Stimulated activated CD8-positive, alpha-beta memory T cell treated with anti-CD3 and anti-CD28 coated beads, Interleukin-4, amount 100 ng/mL, for 1 hour (primary cell): ENCODE measurements around the gene CBR1.

Experiments
- DNase-seq, 2 donors: peaks; one replicate each; pipeline ENCODE4 v3.0.0-alpha.2; 2020; ENCODE audit warnings: low read depth in 2 of 2, low spot score in 1 of 2

The CBR1 gene

DNA sequence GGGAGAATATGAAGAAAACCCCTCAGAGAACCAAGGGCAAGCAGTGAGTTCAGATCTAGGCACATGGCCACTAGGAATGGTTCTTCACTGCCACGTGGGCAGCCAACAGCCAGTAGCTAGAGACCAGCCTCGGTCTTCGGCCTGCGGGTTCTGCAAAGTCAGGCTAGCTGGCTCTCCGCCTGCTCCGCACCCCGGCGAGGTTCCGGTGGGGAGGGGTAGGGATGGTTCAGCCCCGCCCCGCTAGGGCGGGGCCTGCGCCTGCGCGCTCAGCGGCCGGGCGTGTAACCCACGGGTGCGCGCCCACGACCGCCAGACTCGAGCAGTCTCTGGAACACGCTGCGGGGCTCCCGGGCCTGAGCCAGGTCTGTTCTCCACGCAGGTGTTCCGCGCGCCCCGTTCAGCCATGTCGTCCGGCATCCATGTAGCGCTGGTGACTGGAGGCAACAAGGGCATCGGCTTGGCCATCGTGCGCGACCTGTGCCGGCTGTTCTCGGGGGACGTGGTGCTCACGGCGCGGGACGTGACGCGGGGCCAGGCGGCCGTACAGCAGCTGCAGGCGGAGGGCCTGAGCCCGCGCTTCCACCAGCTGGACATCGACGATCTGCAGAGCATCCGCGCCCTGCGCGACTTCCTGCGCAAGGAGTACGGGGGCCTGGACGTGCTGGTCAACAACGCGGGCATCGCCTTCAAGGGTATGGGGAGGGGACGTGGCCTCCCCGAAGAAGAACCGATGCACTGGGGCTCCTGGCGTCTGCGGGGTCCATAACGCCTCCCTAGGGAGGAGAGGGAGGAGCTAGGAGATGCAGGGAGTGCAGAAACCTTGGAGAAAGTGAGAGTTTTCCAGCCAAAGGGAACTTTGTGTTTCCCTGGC lies at the start of gene CBR1:
CBR1 (plus strand) TSS at position 312 of the 871 bp plus-strand sequence; CDS start at position 404, 92 bp downstream.
- peak; percentile 52 to 77 for DNase-seq

DNA sequence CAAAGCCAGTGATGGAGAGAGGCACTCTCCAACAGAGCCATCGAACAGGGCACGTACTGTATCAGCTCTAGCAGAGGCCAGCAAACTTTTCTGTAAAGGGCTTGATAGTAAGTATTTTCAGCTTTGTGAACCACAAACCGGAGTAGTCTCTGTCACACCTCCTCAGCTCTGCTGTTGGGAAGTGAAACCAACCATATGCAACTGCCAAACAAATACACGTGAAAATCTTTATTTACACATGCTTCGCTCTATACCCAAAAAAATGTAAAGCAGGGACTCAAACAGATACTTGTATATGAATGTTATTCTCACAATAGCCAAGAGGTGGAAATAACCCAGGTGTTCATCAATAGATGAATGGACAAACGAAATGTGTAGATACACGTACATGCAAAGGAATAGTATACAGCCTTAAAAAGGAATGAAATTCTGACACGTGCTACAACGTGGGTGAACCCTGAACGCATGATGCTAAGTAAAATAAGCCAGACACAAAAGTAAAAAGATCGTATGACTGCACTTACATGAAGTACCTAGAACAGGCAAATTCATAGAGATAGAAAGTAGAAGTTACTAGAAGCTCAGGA lies 48.5 kb upstream of the CBR1 start:
- no peak for DNase-seq

DNA sequence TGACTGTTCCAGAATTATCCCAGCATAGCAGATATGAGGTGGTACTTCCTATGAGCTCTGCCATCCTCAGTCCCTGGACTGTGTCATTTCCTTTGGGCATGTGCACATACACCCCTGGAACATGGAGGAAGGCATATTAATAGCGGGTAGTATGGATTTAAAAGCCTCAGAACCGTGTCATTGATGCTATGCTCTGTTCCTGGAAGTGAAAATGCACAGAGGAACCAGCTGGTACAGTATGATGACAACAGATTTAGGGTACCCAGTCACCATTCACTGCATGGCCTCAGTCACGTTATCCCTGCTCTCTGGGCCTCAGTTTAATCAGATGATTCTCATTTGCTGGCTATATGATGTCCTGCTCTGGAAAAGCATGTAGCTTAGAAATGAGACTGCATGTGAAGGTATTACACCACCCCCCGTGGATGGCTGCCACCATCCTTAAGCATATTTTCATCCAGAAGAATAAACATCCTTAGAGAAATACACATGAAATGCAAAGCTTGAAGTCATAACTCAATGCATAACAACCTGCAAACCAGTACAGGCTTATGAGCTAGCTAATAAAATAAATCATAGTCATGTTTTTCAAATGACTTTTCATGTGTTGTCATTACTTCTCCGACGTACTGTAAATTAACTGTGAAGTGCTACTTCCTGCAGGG lies 47.3 kb upstream of the CBR1 start:
- no peak for DNase-seq

- no peak for DNase-seq
Observed at GRCh38 chr21:36023092-36023480, 46.7 kb upstream of the CBR1 start.

- DNase-seq, result no peak
Observed at GRCh38 chr21:36024782-36025181, 45.0 kb upstream of the CBR1 start.

DNA sequence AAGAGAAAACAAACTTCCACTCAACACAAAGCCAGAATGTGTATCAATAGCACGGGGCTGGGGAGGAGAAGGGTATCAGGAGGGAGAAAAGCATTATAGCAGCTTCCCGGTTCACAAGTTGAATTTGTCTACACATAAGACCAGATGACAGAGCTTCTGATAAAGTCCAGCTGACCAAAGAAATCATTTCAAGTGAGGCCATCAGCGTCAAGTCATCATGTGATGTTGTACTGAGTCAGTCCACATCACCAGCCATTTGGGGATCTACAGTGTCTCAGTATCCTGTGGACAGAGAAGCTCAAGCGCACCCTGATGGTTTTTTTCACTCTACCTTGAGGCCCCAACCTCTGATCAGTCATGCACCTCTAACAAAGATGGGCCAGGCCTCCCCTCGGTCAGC lies 42.5 kb upstream of the CBR1 start:
- no peak for DNase-seq

DNA sequence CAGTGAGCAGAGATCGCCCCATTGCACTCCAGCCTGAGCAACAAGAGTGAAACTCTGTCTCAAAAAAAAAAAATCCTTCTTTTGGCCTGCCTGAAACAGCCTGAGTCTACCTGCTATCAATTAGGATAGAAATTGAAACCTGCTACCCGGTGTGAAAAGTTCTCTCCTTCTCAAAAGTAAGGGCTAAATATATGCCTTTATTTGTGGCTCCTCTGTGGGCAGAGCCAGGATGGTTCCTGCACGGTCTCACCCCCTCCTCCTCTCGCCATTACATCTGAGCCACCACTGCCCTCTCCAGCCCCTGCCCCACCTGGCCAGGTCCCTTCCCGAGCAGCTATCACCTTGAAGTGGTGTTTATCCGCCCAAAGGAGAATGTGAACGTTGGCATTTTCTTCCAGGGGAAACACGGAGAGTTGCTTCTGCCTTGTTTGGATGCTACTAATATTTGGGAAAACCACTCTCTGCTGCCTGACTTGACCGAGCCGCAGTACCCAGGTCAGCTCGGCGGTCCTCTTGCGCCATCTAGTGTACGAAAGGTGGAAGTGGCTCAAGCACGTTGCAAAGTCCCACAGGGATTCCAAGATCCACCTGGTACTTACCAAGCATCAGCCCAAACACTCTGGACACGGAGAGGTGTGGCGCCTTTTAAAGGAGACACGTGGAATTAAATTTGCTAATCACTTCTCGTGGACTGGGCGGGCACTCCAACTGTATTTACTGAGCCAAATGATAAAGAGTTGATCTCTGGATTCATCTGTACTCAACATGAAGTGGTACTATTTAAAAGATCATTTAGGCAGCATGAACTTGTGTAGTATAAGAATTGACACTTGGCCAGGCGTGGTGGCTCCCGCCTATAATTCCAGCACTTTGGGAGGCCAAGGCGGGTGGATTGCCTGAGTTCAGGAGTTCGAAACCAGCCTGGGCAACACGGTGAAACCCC lies 41.4 kb upstream of the CBR1 start:
- peak; percentile 37 to 46 for DNase-seq

GRCh38 chr21:36029309-36029708 lies 40.5 kb upstream of the CBR1 start:
- no peak for DNase-seq

- no peak for DNase-seq
Observed at GRCh38 chr21:36030581-36031189, 39.1 kb upstream of the CBR1 start.

DNA sequence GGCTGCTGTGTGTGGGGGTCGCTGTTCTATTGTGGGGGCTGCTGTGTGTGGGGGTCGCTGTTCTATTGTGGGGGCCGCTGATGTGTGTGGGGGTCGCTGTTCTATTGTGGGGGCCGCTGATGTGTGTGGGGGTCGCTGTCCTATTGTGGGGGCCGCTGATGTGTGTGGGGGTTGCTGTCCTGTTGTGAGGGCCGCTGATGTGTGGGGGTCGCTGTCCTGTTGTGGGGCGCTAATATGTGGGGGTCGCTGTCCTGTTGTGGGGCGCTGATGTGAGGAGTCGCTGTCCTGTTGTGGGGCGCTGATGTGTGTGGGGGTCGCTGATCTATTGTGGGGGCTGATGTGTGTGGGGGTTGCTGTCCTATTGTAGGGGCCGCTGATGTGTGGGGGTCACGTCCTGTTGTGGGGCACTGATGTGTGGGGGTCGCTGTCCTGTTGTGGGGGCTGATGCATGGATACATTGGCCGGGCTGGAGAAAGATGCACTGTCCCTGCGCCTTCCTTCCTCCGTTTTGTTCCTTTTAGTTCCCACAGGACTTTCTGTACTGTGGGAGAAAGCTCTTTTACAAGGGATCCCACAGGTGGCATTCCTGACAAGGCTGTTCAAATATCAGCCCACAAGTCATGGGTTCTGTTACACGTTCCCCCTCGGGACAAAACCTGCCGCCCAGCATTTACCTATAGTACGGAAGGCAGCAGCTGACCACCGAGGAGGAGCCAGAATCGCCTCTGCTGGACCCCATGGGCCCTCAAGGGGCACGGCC lies 37.0 kb upstream of the CBR1 start:
- no peak for DNase-seq

DNA sequence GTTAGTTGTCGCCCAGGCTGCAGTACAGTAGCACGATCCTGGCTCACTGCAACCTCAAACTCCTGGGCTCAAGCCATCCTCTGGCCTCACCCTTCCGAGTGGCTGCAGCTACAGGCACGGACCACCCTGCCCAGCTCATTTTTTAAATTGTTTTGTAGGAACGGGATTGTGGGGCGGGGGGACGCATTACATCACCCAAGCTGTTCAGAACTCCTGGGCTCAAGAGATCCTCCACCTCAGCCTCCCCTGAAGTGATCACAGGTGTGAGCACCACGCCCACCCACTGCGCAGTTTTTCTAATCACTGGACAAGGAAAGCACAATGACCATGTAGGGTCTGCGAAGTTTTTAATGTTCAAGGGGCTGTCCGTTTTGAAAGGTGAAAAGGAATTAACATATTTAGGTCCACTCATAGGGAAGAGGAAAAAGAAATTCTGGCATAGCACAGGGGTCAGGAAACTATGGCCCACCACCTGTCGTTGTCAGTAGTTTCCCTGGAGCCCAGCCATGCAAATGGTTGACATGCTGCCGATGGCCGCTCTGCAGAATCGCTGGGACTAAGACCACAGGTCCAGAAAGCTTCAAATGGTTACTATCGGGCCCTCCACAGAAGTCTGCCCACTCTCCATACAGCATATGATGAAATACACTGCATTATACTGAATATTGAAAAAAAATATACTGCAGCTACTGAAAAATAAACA lies 35.5 kb upstream of the CBR1 start:
- DNase-seq, result no peak

- DNase-seq, result no peak
Observed at GRCh38 chr21:36035381-36035791, 34.4 kb upstream of the CBR1 start.

DNA sequence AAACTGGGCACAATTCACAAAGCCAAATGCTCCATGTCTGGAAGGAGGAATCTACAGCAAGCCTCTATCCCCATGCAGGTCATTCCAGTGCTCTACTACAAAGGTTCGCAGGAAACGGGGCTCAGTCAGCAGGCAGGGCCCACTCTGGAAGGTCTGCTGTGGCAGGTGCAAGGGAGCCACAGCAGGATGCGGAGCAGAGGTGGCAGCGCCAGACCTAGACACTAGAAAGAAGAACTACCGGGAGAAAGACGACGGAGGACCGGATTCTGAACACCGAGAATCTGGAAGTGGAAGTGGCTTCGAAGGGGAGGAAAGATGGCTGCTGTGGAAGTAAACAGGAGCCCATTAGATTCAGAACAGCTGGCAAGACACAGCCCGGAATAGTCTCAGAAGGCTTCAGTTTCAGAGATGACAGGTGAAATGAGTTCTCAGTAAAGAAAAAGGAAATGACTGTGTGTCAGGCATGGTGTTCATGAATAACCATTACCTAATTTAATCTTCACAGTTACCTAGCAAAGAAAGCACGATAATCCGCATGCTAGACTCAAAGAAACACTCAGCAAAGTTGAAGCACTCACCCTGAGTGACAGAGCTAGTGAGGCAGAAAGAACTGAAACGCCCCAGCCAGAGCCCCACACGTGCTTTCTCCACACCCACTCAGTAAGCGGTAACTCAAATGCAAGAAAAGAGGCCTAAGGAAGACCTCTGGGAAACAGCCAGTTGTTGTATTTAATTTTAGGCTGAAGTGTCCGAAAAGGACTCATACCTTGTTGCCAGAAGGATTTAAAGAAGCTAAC lies 30.9 kb upstream of the CBR1 start:
- no peak for DNase-seq

DNA sequence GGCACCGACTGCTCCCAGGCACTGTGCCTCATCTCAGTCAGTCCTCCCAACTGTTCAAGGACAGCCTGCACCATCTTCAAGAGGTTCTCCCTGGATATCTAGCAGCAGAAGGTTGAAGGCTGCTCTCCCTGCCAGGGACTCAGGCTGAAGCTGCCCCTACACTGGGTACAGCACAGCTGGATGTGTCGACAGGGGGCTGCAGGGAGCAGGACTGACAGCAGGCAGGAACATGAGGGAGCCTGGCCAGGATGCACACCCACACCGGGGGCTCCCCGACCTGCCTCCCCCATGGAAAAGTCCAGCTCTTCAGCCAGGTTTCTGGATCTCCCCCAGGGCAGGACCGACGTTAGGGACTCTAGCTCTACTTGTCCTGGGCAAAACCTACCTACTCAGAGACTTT lies 30.0 kb upstream of the CBR1 start:
- no peak for DNase-seq

DNA sequence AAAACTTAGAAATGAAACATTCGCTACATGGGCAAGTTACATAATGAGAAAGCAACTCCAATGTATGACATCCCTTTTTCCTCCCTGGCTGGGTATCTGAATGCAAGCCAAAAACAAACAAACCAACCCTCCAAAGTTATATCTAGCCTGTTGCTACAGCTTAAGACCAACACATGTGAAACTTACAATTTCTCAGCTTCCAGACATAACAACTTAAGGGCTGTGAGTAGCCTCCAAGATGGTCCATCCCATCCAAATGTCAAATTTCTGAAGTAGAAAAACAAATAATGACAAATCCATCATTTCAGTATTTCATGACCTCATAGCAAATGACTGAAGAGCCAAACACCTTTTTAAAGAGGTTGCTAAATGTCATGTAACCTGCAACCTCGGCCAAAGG lies 29.4 kb upstream of the CBR1 start:
- no peak for DNase-seq

DNA sequence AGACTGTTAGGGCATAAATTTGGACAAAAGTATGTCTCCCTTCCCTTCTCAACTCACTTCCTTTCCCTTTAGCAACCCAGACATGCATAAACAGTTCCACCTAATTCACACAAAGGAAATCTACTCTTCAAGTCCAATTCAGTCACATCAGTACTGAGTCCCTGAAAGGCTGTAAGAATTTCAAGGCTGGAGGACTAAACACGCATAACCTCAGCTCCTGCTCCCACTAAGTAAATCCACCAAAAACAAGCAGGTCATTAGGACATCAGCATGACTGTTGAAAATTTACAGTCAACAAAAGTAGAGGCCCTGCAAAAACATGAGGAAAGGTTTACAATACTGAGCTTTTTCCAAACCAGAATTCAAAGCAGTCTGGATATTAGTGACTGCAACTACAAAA lies 27.9 kb upstream of the CBR1 start:
- DNase-seq, result no peak

- no peak for DNase-seq
Observed at GRCh38 chr21:36044056-36044455, 25.8 kb upstream of the CBR1 start.

DNA sequence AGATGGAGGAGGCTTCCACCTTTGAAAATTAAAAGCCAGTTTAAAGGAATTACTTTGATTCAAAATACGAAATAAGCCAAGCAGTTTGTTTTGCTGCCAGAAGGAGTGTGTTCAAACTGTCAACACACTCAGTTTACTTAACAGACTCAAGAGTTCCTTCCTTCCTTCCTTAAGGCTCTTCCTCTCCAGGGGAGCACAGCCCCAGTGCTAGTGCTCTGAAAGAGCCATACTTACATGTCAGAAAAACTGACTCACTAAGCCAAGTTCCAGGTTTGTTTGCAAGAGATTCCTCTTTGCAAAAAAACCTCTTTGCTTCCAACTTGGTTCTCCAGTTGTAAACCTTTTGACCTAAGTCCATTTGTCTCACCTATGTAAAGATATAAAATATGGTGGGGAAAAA lies 23.8 kb upstream of the CBR1 start:
- DNase-seq, result no peak

GRCh38 chr21:36047139-36047538 lies 22.7 kb upstream of the CBR1 start:
- DNase-seq, result no peak
